Measurements from ENCODE around the gene TCHP. TPM values are rescaled to one million over a fixed set of nuclear protein-coding genes. Genes with fewer than 3 reads are reported as not detected.
"Not testable (repeated sequence)": the region's sequence is repeated elsewhere in the genome, so short reads cannot be mapped to it uniquely, and the experiment has no call there.

Gene TCHP
- total RNA-seq, 1 experiment from 2014 or later = 11.8 TPM

DNA sequence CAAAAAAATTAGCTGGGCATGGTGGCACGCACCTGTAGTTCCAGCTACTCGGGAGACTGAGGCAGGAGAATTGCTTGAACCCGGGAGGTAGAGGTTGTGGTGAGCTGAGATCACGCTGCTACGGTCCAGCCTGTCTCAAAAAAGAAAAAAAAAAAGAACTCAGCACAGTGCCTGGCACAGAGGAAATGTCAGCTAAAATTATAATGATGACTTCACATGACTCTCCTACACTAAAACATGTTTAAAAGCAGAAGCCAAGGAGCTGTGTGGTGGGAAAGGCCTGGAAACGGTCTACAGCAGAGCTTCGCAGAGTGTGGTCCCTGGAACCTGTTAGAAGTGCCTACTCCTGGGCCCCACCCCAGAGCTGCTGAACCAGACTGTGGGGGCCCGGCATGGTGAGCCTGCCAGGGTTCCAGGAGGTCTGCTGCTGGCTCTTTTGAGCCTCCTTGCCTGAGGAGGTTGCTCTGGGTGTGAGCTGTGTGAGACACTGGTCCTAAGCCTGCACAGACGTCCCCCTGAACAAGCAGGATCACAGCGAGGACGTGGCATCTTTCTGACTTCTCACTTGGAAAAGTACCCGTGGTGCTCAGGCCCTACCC lies 28.1 kb downstream of the TCHP start:
- DNase-seq = no peak
- Histone ChIP-seq H3K4me3 (ENCODE audit: low read length) (no peak overlapping the region), H3K9me3 (ENCODE audit: low read length) (no peaks in the 10 kb centered on the region), H3K4me2 (ENCODE audit: low read depth, low read length, poor library complexity, severe bottlenecking) (no peak overlapping the region), H3K4me1 (ENCODE audit: low read length) (peaks cover 39% of the 10 kb centered on the region), H2AFZ (ENCODE audit: low read length) (no peak overlapping the region), H3K36me3 (ENCODE audit: insufficient read depth, low read length) (peaks cover 17% of the 10 kb centered on the region), H3K27me3 (ENCODE audit: low read length) (no peaks in the 10 kb centered on the region), H3K9me2 (replicated peaks; ENCODE audit: insufficient read depth, low read length) (no peaks in the 10 kb centered on the region), H4K20me1 (ENCODE audit: insufficient read depth, low read depth, low read length) (no peaks in the 10 kb centered on the region), H3K9ac (ENCODE audit: low read length) (no peak overlapping the region), H3K79me2 (ENCODE audit: low read length) (peaks cover 6% of the 10 kb centered on the region), H3K27ac (ENCODE audit: low read length) (no peak overlapping the region)

DNA sequence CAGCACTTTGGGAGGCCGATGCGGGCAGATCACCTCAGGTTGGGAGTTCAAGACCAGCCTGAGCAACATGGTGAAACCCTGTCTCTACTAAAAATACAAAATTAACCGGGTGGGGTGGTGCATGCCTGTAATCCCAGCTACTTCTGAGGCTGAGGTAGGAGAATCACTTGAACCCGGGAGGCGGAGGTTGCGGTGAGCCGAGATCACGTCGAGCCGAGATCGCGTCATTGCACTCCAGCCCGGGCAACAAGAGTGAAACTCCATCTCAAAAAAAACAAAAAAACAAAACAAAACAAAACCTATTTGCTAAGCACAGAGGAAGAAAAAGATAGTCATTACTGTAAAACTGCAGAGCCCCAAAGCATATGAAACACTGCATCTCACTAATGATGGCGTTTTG lies 29.3 kb downstream of the TCHP start:
- not testable (repeated sequence) for H3K9ac ChIP-seq (ENCODE audit: low read length); DNase-seq; H3K9me3 ChIP-seq (ENCODE audit: low read length); H3K9me2 ChIP-seq (replicated peaks; ENCODE audit: insufficient read depth, low read length); H2AFZ ChIP-seq (ENCODE audit: low read length); H3K79me2 ChIP-seq (ENCODE audit: low read length); H3K27me3 ChIP-seq (ENCODE audit: low read length); H3K4me2 ChIP-seq (ENCODE audit: low read depth, low read length, poor library complexity, severe bottlenecking); H3K4me3 ChIP-seq (ENCODE audit: low read length); H4K20me1 ChIP-seq (ENCODE audit: insufficient read depth, low read depth, low read length); H3K27ac ChIP-seq (ENCODE audit: low read length)
- H3K36me3 ChIP-seq (ENCODE audit: insufficient read depth, low read length) = peaks cover 23% of the 10 kb centered on the region
- H3K4me1 ChIP-seq (ENCODE audit: low read length) = peaks cover 28% of the 10 kb centered on the region

DNA sequence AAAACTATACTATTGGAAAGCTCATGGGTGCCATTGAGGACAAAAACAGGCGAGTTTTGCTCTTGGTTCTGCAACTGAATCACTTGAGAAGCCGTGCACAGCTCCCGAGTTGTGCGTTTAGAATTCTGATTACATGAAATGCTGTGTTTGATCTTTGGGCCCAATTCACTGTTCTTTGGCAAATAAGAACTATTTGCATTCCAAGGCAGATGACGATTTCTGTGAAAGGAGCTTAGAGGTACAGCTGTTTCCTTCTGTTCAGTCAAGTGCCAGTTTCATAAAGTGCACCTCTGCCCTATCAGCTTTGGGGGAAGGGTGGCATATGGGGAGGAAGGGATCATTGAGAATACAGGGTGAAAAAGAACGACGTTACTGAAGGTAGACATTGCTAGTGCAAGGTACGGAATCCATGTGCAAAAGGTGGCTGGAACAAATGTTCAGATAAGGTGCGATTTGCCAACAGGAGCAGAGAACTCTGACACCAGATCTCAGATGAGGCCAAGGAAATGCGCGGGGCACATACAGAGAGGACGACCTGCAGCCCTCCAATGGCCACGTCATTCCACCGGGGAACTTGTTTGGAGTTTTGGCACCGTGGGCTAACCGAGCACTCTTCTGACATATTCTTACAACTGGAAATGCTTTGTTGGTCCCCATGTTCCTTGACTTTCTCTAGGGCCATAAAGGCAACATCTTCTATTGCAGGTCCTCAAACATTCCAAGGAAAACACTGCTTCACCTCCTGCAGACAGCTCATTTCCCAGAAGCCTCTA lies 30.1 kb downstream of the TCHP start:
- no peaks in the 10 kb centered on the region for H3K9me2 ChIP-seq (replicated peaks; ENCODE audit: insufficient read depth, low read length)
- H4K20me1 ChIP-seq (ENCODE audit: insufficient read depth, low read depth, low read length) = no peaks in the 10 kb centered on the region
- H3K79me2 ChIP-seq (ENCODE audit: low read length) = no peaks in the 10 kb centered on the region
- H2AFZ ChIP-seq (ENCODE audit: low read length) = no peak overlapping the region
- no peak overlapping the region for H3K27ac ChIP-seq (ENCODE audit: low read length)
- H3K36me3 ChIP-seq (ENCODE audit: insufficient read depth, low read length) = peaks cover 29% of the 10 kb centered on the region
- peaks cover 19% of the 10 kb centered on the region for H3K4me1 ChIP-seq (ENCODE audit: low read length)
- H3K27me3 ChIP-seq (ENCODE audit: low read length) = no peaks in the 10 kb centered on the region
- H3K9ac ChIP-seq (ENCODE audit: low read length) = no peak overlapping the region
- H3K9me3 ChIP-seq (ENCODE audit: low read length) = no peaks in the 10 kb centered on the region
- H3K4me2 ChIP-seq (ENCODE audit: low read depth, low read length, poor library complexity, severe bottlenecking) = no peak overlapping the region
- no peak overlapping the region for H3K4me3 ChIP-seq (ENCODE audit: low read length)
- no peak for DNase-seq

DNA sequence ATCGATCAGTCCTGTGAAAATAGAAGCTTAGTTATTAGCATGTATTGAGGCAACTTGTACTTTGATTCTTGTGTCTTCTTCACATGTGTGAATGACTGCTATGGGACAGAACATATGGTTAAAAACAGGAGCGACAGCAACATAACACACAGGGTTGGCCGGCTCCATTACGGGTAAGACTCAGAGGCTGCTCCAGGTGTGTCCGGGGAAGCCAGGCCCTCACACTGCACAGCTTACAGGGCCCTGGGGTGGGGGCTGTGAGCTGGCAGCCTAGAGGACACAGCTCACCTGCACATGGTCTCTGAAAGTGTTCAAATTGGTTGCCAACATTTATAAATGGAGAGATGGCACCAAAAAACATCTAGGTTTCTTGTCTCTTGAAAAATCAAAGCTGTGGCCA lies 31.1 kb downstream of the TCHP start:
- H3K9me3 ChIP-seq (ENCODE audit: low read length) = no peaks in the 10 kb centered on the region
- H4K20me1 ChIP-seq (ENCODE audit: insufficient read depth, low read depth, low read length) = no peaks in the 10 kb centered on the region
- no peak overlapping the region for H2AFZ ChIP-seq (ENCODE audit: low read length)
- H3K27ac ChIP-seq (ENCODE audit: low read length) = no peak overlapping the region
- peaks cover 10% of the 10 kb centered on the region for H3K4me1 ChIP-seq (ENCODE audit: low read length)
- no peaks in the 10 kb centered on the region for H3K79me2 ChIP-seq (ENCODE audit: low read length)
- no peaks in the 10 kb centered on the region for H3K27me3 ChIP-seq (ENCODE audit: low read length)
- no peak overlapping the region for H3K4me2 ChIP-seq (ENCODE audit: low read depth, low read length, poor library complexity, severe bottlenecking)
- no peak overlapping the region for H3K9ac ChIP-seq (ENCODE audit: low read length)
- H3K4me3 ChIP-seq (ENCODE audit: low read length) = no peak overlapping the region
- DNase-seq = no peak
- H3K36me3 ChIP-seq (ENCODE audit: insufficient read depth, low read length) = peaks cover 34% of the 10 kb centered on the region
- no peaks in the 10 kb centered on the region for H3K9me2 ChIP-seq (replicated peaks; ENCODE audit: insufficient read depth, low read length)

- H3K36me3 ChIP-seq (ENCODE audit: insufficient read depth, low read length) = peaks cover 41% of the 10 kb centered on the region
- H3K27ac ChIP-seq (ENCODE audit: low read length) = no peak overlapping the region
- H3K4me1 ChIP-seq (ENCODE audit: low read length) = no peaks in the 10 kb centered on the region
- no peak overlapping the region for H3K4me3 ChIP-seq (ENCODE audit: low read length)
- H4K20me1 ChIP-seq (ENCODE audit: insufficient read depth, low read depth, low read length) = no peaks in the 10 kb centered on the region
- no peak for DNase-seq
- H2AFZ ChIP-seq (ENCODE audit: low read length) = no peak overlapping the region
- H3K9me3 ChIP-seq (ENCODE audit: low read length) = no peaks in the 10 kb centered on the region
- H3K4me2 ChIP-seq (ENCODE audit: low read depth, low read length, poor library complexity, severe bottlenecking) = no peak overlapping the region
- H3K27me3 ChIP-seq (ENCODE audit: low read length) = no peaks in the 10 kb centered on the region
- no peaks in the 10 kb centered on the region for H3K9me2 ChIP-seq (replicated peaks; ENCODE audit: insufficient read depth, low read length)
- H3K9ac ChIP-seq (ENCODE audit: low read length) = no peak overlapping the region
- no peaks in the 10 kb centered on the region for H3K79me2 ChIP-seq (ENCODE audit: low read length)
Measured at GRCh38 chr12:109932878-109933503, 32.9 kb downstream of the TCHP start.

- Histone ChIP-seq H4K20me1 (ENCODE audit: insufficient read depth, low read depth, low read length) (no peaks in the 10 kb centered on the region), H3K9ac (ENCODE audit: low read length) (no peak overlapping the region), H3K4me2 (ENCODE audit: low read depth, low read length, poor library complexity, severe bottlenecking) (no peak overlapping the region), H3K27ac (ENCODE audit: low read length) (no peak overlapping the region), H3K79me2 (ENCODE audit: low read length) (no peaks in the 10 kb centered on the region), H3K4me1 (ENCODE audit: low read length) (no peaks in the 10 kb centered on the region), H3K4me3 (ENCODE audit: low read length) (no peak overlapping the region), H2AFZ (ENCODE audit: low read length) (no peak overlapping the region), H3K9me3 (ENCODE audit: low read length) (no peaks in the 10 kb centered on the region), H3K9me2 (replicated peaks; ENCODE audit: insufficient read depth, low read length) (no peaks in the 10 kb centered on the region), H3K36me3 (ENCODE audit: insufficient read depth, low read length) (peaks cover 47% of the 10 kb centered on the region), H3K27me3 (ENCODE audit: low read length) (no peaks in the 10 kb centered on the region)
- peak; percentile 48 for DNase-seq
Measured at GRCh38 chr12:109934026-109934425, 34.0 kb downstream of the TCHP start.

DNA sequence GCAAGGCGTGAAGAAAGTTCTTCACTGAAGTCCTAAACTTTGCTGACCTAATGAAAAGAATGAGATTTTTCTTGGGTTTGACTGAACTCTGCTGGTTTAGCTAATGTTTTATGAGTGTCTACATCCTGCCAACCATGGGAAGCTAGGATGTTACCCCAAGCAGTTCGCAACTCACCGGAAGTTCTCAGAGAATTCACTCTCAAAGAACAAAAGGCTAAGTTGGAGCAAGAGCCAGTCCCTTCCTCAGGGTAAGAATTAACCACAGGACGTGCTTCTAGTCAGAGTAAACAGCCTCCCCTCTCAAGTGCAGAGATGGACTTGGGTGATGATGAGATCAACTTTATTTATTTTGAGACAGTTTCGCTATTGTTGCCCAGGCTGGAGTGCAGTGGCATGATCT lies 37.3 kb downstream of the TCHP start:
- no peak for DNase-seq
- no peaks in the 10 kb centered on the region for H3K9me2 ChIP-seq (replicated peaks; ENCODE audit: insufficient read depth, low read length)
- H3K4me1 ChIP-seq (ENCODE audit: low read length) = no peaks in the 10 kb centered on the region
- H3K9me3 ChIP-seq (ENCODE audit: low read length) = no peaks in the 10 kb centered on the region
- H4K20me1 ChIP-seq (ENCODE audit: insufficient read depth, low read depth, low read length) = no peaks in the 10 kb centered on the region
- H3K36me3 ChIP-seq (ENCODE audit: insufficient read depth, low read length) = peaks cover 49% of the 10 kb centered on the region
- no peaks in the 10 kb centered on the region for H3K79me2 ChIP-seq (ENCODE audit: low read length)
- H3K4me2 ChIP-seq (ENCODE audit: low read depth, low read length, poor library complexity, severe bottlenecking) = no peak overlapping the region
- no peak overlapping the region for H3K27ac ChIP-seq (ENCODE audit: low read length)
- H3K27me3 ChIP-seq (ENCODE audit: low read length) = no peaks in the 10 kb centered on the region
- no peak overlapping the region for H3K9ac ChIP-seq (ENCODE audit: low read length)
- no peak overlapping the region for H2AFZ ChIP-seq (ENCODE audit: low read length)
- H3K4me3 ChIP-seq (ENCODE audit: low read length) = no peak overlapping the region

DNA sequence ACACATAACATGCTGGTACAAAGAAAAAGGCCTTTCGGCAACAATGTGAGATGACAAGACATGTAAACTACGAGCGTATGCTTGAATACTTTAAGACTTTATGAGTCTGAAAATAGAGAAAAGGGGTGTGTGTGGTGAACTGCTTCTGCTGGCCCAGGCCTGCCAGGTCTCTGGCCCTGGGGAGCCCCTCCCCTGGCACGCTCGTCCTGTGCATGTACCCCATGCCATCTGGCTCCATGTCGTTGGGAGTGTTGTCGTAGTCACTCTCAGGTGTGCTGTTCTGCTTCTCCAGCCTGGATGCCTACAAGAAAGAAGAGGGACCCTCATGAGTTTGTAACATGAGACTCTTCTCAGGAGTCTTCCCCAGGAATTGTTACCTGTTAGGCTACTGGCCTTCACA lies 38.9 kb downstream of the TCHP start:
- no peak overlapping the region for H3K9ac ChIP-seq (ENCODE audit: low read length)
- no peak overlapping the region for H3K4me2 ChIP-seq (ENCODE audit: low read depth, low read length, poor library complexity, severe bottlenecking)
- no peaks in the 10 kb centered on the region for H3K9me2 ChIP-seq (replicated peaks; ENCODE audit: insufficient read depth, low read length)
- no peaks in the 10 kb centered on the region for H3K9me3 ChIP-seq (ENCODE audit: low read length)
- peaks cover 47% of the 10 kb centered on the region for H3K36me3 ChIP-seq (ENCODE audit: insufficient read depth, low read length)
- no peaks in the 10 kb centered on the region for H3K79me2 ChIP-seq (ENCODE audit: low read length)
- no peaks in the 10 kb centered on the region for H3K27me3 ChIP-seq (ENCODE audit: low read length)
- no peak overlapping the region for H3K4me3 ChIP-seq (ENCODE audit: low read length)
- H4K20me1 ChIP-seq (ENCODE audit: insufficient read depth, low read depth, low read length) = no peaks in the 10 kb centered on the region
- no peak overlapping the region for H3K27ac ChIP-seq (ENCODE audit: low read length)
- H2AFZ ChIP-seq (ENCODE audit: low read length) = no peak overlapping the region
- H3K4me1 ChIP-seq (ENCODE audit: low read length) = no peaks in the 10 kb centered on the region
- no peak for DNase-seq

Measured in Karpas-422 (cell line).